ENCODE measurements around the gene SERGEF. TPM values are rescaled to one million over a fixed set of nuclear protein-coding genes. Genes with fewer than 3 reads are reported as not detected.
A peak's percentile ranks its signal among the peaks of the same experiment; 100 is the strongest.

Gene SERGEF
- total RNA-seq, 1 experiment from 2014 or later = 31.4 TPM

DNA sequence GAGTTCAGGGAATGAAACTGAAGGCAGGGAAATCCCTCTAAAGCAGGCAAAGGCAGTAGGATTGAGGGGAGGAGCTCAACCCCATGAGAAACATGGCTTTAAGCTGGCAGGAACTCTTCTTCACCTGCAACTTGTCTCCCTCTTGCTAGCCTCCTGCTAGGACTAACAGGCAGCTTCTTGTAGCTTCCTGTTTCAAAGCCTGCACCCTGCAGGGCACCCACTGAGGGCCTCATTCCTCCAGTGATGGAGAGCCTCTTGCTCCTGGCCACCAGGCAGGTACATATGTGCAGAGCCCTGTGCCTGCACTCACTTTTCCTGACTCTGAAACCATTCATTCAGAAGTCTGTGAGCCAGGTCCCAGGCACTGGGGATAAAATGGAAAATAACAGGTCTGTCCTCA, 137.0 kb downstream of the SERGEF start:
- H4K8ac ChIP-seq (replicated peaks; ENCODE audit: insufficient read length, low read depth, low read length) = no peak overlapping the region
- no peak overlapping the region for H2BK20ac ChIP-seq (ENCODE audit: low read depth, low read length, poor library complexity, severe bottlenecking)
- H2AFZ ChIP-seq (ENCODE audit: low read length) = no peak overlapping the region
- no peak overlapping the region for H2BK5ac ChIP-seq (ENCODE audit: insufficient read length, low read length)
- Mint-ChIP-seq H3K27ac (peak overlapping the region in 1 of 3 experiments; percentile 55; a peak in 2 of 7 replicates), H3K36me3 (ENCODE audit: insufficient read depth in 1 of 3, low read depth in 3 of 3) (peaks cover 0 to 3% (median 0%) of the 10 kb centered on the region in 3 experiments; a peak in 2 of 7 replicates), H3K4me3 (no peak overlapping the region), H3K4me1 (peaks cover 17 to 18% of the 10 kb centered on the region in 2 experiments), H3K9me3 (no peaks in the 10 kb centered on the region), H3K27me3 (ENCODE audit: low read depth) (no peaks in the 10 kb centered on the region; the same call in 1 of the 2 replicates)
- no peaks in the 10 kb centered on the region for H3K27me3 ChIP-seq (ENCODE audit: insufficient read depth, low read length)
- H4K5ac ChIP-seq (ENCODE audit: insufficient read length, low read depth, low read length) = no peak overlapping the region
- no peak overlapping the region for H3K14ac ChIP-seq (ENCODE audit: insufficient read depth, low read length)
- no peaks in the 10 kb centered on the region for H3K4me1 ChIP-seq (ENCODE audit: insufficient read depth, low read length)
- no peak overlapping the region for H3K18ac ChIP-seq (ENCODE audit: insufficient read length, low read depth, low read length)
- H4K91ac ChIP-seq (ENCODE audit: insufficient read length, low read depth, low read length) = no peak overlapping the region
- H3K23ac ChIP-seq (ENCODE audit: insufficient read length, low read depth, low read length) = no peak overlapping the region
- DNase-seq = no peak
- H2BK15ac ChIP-seq (ENCODE audit: low read depth, low read length) = no peak overlapping the region
- H3K4me2 ChIP-seq (ENCODE audit: insufficient read depth, insufficient read length, low read length) = no peak overlapping the region
- no peak overlapping the region for H3K56ac ChIP-seq (ENCODE audit: insufficient read length, low read depth, low read length)
- H3K9me3 ChIP-seq (ENCODE audit: control insufficient read depth, low read depth, low read length) = no peaks in the 10 kb centered on the region
- TF ChIP-seq, protein P1, sequence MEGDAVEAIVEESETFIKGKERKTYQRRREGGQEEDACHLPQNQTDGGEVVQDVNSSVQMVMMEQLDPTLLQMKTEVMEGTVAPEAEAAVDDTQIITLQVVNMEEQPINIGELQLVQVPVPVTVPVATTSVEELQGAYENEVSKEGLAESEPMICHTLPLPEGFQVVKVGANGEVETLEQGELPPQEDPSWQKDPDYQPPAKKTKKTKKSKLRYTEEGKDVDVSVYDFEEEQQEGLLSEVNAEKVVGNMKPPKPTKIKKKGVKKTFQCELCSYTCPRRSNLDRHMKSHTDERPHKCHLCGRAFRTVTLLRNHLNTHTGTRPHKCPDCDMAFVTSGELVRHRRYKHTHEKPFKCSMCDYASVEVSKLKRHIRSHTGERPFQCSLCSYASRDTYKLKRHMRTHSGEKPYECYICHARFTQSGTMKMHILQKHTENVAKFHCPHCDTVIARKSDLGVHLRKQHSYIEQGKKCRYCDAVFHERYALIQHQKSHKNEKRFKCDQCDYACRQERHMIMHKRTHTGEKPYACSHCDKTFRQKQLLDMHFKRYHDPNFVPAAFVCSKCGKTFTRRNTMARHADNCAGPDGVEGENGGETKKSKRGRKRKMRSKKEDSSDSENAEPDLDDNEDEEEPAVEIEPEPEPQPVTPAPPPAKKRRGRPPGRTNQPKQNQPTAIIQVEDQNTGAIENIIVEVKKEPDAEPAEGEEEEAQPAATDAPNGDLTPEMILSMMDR (conservative IDR thresholded peaks at IDR 0.05) = no peak
- no peak overlapping the region for H3K9ac ChIP-seq (ENCODE audit: extremely low read depth, insufficient read length, low read length)
- no peak overlapping the region for H2AK5ac ChIP-seq (ENCODE audit: insufficient read length, low read length)
- no peak overlapping the region for H3T11ph ChIP-seq (ENCODE audit: low read length)
- no peak overlapping the region for H2BK120ac ChIP-seq (ENCODE audit: low read depth, low read length, poor library complexity, severe bottlenecking)
- no peak overlapping the region for H3K27ac ChIP-seq (ENCODE audit: insufficient read length, low read depth, low read length)
- H4K20me1 ChIP-seq (ENCODE audit: control insufficient read depth, insufficient read depth, insufficient read length) = no peaks in the 10 kb centered on the region
- H3K79me2 ChIP-seq (ENCODE audit: insufficient read depth, low read length) = no peaks in the 10 kb centered on the region
- H2BK12ac ChIP-seq (ENCODE audit: insufficient read length, low read depth, low read length) = no peak overlapping the region
- H3K4ac ChIP-seq (ENCODE audit: low read depth, low read length) = no peak overlapping the region
- H3K23me2 ChIP-seq (ENCODE audit: insufficient read length, low read depth, low read length, poor library complexity, severe bottlenecking) = no peaks in the 10 kb centered on the region
- H3K79me1 ChIP-seq (ENCODE audit: insufficient read depth, low read depth, low read length, poor library complexity, severe bottlenecking) = no peaks in the 10 kb centered on the region
